Skeletal muscle tissue (tissue), 4 donors: ENCODE results near the gene UBAC2. TPM values are rescaled to one million over a fixed set of nuclear protein-coding genes. Genes with fewer than 3 reads are reported as not detected.
A peak's percentile ranks its signal among the peaks of the same experiment; 100 is the strongest.

Source experiments
- H3K27ac ChIP-seq: one replicate; pipeline ENCODE4 v1.7.0; 2013; ENCODE audit warnings: mild to moderate bottlenecking, low read depth, low read length, inconsistent platforms
- H3K27me3 ChIP-seq, 3 donors: one replicate each; pipeline ENCODE4 v1.7.0; 2013; ENCODE audit warnings: low read length in 3 of 3; ENCODE audit not compliant: control insufficient read depth in 3 of 3, insufficient read depth in 3 of 3
- H3K36me3 ChIP-seq, 3 donors: one replicate each; pipeline ENCODE4 v1.7.0; 2013; ENCODE audit warnings: low read length in 3 of 3; ENCODE audit not compliant: control insufficient read depth in 3 of 3, insufficient read depth in 3 of 3
- H3K4me1 ChIP-seq, 3 donors: one replicate each; pipeline ENCODE4 v1.7.0; 2013; ENCODE audit warnings: low read length in 3 of 3, mild to moderate bottlenecking in 3 of 3; ENCODE audit not compliant: control insufficient read depth in 3 of 3, insufficient read depth in 3 of 3
- H3K4me3 ChIP-seq, 3 donors: one replicate each; pipeline ENCODE4 v1.7.0; 2013; ENCODE audit warnings: low read length in 3 of 3
- H3K9ac ChIP-seq, 3 donors: one replicate each; pipeline ENCODE4 v1.7.0; 2013; ENCODE audit warnings: low read length in 3 of 3, mild to moderate bottlenecking in 3 of 3, moderate library complexity in 2 of 3, low read depth in 1 of 3
- H3K9me3 ChIP-seq, 3 donors: one replicate each; pipeline ENCODE4 v1.7.0; 2013; ENCODE audit warnings: low read length in 3 of 3; ENCODE audit not compliant: control insufficient read depth in 3 of 3
- total RNA-seq: library from RNA; depleted of rRNA; stranded (reverse); fragments of >200 nt; gene quantifications from one replicate; pipeline ENCODE4 v1.2.3, GENCODE V29; 2014
- donor health status: Osteomylitis.

UBAC2 gene
- total RNA-seq, 1 donor from 2014 or later: 100 TPM

DNA sequence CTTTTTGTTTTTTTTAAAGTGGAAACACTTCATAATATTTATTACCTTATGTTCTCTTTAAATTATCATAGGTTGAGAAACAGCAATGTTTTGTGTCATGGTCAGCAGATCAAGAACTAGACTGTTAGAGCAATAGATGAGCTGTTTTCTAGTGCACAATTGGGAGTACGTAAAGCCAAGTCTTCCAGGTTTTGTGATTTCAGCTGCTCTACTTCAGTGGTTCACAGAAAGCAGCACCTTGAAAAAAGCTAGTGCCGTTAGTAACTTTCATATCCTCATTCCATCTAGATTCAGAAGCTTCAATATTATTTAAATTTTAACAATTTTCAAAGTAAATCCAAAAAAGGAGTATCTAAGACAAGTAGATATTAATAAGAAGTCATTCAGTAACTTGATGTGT, 55.6 kb downstream of the UBAC2 start:
- Histone ChIP-seq H3K27me3 (no peaks in the 10 kb centered on the region), H3K27ac (no peak overlapping the region), H3K4me1 (peaks cover 9 to 27% (median 23%) of the 10 kb centered on the region in 3 donors), H3K36me3 (peaks cover 2 to 5% (median 4%) of the 10 kb centered on the region in 3 donors), H3K9me3 (no peaks in the 10 kb centered on the region), H3K9ac (no peak overlapping the region), H3K4me3 (no peak overlapping the region)

DNA sequence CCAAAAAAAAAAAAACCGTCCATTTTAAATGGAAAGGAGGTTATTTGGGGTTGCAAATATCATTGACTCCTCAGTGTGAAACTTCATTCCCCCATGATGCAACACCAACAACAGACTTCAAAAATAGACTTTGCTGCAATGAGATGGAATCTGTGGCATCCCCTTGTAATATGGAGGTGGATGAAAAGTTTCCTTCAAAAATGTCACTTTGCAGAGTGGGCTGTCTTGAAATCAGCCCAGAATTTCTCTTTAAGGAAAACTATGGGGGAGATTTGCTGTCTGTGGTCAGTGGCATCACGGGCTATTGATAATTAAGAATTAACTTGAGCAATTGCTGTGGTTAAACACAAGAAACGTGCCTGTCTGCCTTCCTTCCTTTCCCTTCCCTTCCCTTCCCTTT, 56.1 kb downstream of the UBAC2 start:
- Histone ChIP-seq H3K9ac (no peak overlapping the region), H3K27ac (peak overlapping the region; percentile 58), H3K27me3 (no peaks in the 10 kb centered on the region), H3K36me3 (peaks cover 2 to 5% (median 4%) of the 10 kb centered on the region in 3 donors), H3K9me3 (no peaks in the 10 kb centered on the region), H3K4me1 (peaks cover 11 to 27% (median 23%) of the 10 kb centered on the region in 3 donors), H3K4me3 (peak overlapping the region in 1 of 3 donors; percentile 28)

- no peak overlapping the region for H3K27ac ChIP-seq
- peaks cover 2 to 5% (median 4%) of the 10 kb centered on the region in 3 donors for H3K36me3 ChIP-seq
- H3K4me3 ChIP-seq: no peak overlapping the region
- no peaks in the 10 kb centered on the region for H3K9me3 ChIP-seq
- H3K27me3 ChIP-seq: no peaks in the 10 kb centered on the region
- H3K4me1 ChIP-seq: peaks cover 12 to 25% (median 23%) of the 10 kb centered on the region in 3 donors
- no peak overlapping the region for H3K9ac ChIP-seq
Observed at GRCh38 chr13:99257291-99257690, 56.6 kb downstream of the UBAC2 start.

DNA sequence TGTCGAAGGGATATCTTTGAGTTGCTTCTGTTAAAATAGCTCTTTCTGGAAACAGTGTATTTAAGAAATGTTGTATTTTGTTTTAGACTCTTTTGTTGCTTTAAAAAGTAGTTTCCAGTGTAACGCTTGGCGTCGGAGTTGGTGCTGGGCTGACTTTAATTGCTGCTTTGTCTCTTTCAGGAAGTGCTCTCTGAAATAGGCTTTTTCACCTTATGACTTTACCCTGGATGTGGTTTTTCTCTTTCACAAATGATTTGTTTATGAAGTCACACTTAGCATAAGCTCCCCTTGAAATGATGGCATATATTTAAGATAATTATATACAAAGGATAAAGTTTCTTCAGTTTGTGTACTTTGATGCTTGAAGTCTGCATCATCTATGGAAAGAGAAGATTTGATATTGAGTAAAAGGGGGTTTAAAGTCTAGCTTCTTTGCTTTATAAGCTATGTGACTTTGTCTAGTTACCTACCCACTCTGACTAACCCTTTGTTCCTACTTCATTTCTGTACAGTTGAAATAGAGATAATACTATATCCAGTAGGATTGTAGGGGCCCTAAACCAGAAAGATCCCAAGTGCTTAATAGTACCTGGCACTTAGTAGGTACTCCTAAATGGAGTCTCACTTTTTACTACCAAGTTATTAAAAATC, 57.7 kb downstream of the UBAC2 start, which contains the start of gene GPR18:
TSS of gene GPR18 (minus strand) at position 170 of the 651 bp plus-strand sequence. CDS start 2,507 bp downstream, outside the sequence.
- H3K4me1 ChIP-seq: peaks cover 13 to 30% (median 30%) of the 10 kb centered on the region in 3 donors
- H3K27me3 ChIP-seq: no peaks in the 10 kb centered on the region
- H3K36me3 ChIP-seq: peaks cover 2 to 5% (median 4%) of the 10 kb centered on the region in 3 donors
- no peak within 1 kb of the TSS for H3K9ac ChIP-seq
- no peaks in the 10 kb centered on the region for H3K9me3 ChIP-seq
- H3K27ac ChIP-seq: no peak within 1 kb of the TSS
- no peak within 1 kb of the TSS for H3K4me3 ChIP-seq

- Histone ChIP-seq H3K9me3 (no peaks in the 10 kb centered on the region), H3K4me1 (peaks cover 19 to 36% (median 35%) of the 10 kb centered on the region in 3 donors), H3K27me3 (no peaks in the 10 kb centered on the region), H3K4me3 (no peak overlapping the region), H3K27ac (no peak overlapping the region), H3K9ac (no peak overlapping the region), H3K36me3 (peaks cover 2 to 5% (median 4%) of the 10 kb centered on the region in 3 donors)
Observed at GRCh38 chr13:99258946-99259345, 58.3 kb downstream of the UBAC2 start.

GRCh38 chr13:99260216-99260615, 59.6 kb downstream of the UBAC2 start:
- no peaks in the 10 kb centered on the region for H3K9me3 ChIP-seq
- peaks cover 26 to 41% (median 39%) of the 10 kb centered on the region in 3 donors for H3K4me1 ChIP-seq
- no peak overlapping the region for H3K9ac ChIP-seq
- H3K27me3 ChIP-seq: no peaks in the 10 kb centered on the region
- peaks cover 1 to 2% (median 2%) of the 10 kb centered on the region in 3 donors for H3K36me3 ChIP-seq
- no peak overlapping the region for H3K27ac ChIP-seq
- H3K4me3 ChIP-seq: no peak overlapping the region

- Histone ChIP-seq H3K4me1 (peaks cover 26 to 37% (median 31%) of the 10 kb centered on the region in 3 donors), H3K4me3 (no peak overlapping the region), H3K27ac (no peak overlapping the region)
Observed at GRCh38 chr13:99261059-99261458, 60.4 kb downstream of the UBAC2 start.

DNA sequence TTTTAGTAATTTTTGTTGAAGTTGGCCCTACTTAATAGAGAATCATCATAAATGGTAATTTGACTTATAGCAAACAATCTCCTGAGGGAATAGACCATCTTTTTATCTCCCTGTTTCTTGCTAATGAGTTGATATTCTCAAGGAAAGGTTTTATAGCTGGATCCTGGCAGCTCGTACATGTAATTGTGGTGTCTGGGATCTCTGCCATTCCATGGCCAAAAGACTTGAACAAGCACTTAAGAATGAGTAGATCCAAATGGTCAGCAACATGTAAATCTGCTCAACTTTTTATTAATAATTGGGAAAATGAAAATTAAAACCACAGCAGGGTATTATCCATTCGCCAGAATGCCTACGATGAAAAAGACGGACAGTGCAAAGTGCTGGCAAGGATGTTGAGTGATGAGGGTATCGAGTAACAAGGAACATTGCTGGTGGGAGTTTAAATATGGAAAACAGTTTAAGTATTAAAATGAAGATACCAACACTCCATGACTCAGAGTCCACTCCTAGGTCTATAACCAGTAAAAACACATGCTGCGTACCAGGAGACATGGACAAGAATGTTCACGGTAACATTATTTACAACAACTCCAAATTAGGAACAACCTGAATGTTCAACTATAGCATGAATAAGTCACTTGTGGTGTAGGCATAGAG, 62.6 kb downstream of the UBAC2 start:
- H3K27ac ChIP-seq: peak overlapping the region; percentile 15
- no peaks in the 10 kb centered on the region for H3K27me3 ChIP-seq
- H3K9me3 ChIP-seq: no peaks in the 10 kb centered on the region
- peaks cover 0 to 2% (median 2%) of the 10 kb centered on the region in 3 donors for H3K36me3 ChIP-seq
- no peak overlapping the region for H3K4me3 ChIP-seq
- no peak overlapping the region for H3K9ac ChIP-seq
- peaks cover 19 to 34% (median 27%) of the 10 kb centered on the region in 3 donors for H3K4me1 ChIP-seq

More at GRCh38 chr13:99261059-99261458, 60.4 kb downstream of the UBAC2 start:
- peaks cover 0 to 2% (median 2%) of the 10 kb centered on the region in 3 donors for H3K36me3 ChIP-seq
- no peaks in the 10 kb centered on the region for H3K27me3 ChIP-seq
- H3K9ac ChIP-seq: no peak overlapping the region
- H3K9me3 ChIP-seq: no peaks in the 10 kb centered on the region

DNA sequence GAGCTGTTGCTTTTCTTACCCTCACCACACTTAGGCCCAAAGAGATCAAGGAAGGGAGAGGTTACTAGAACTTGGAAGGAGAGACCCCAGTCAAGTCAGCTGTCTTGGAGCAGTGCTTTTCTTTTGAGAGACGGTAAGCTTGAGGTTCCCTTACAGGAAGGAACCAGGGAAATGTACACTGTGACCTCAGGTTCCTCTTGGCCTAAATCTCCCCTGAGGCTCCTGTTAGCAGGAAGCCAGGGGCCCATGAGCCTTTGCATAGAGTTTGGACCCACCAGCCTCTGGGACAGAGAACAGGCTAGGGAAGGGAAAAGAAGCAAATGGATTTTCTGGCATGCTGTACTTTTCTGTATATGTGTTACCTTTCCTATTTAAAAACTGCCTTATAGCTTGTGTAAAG, 63.4 kb downstream of the UBAC2 start:
- Histone ChIP-seq H3K36me3 (peaks cover 0 to 2% (median 2%) of the 10 kb centered on the region in 3 donors), H3K27me3 (no peaks in the 10 kb centered on the region), H3K27ac (peak overlapping the region; percentile 15), H3K9me3 (no peaks in the 10 kb centered on the region), H3K4me3 (no peak overlapping the region), H3K9ac (peak overlapping the region in 1 of 3 donors; percentile 1), H3K4me1 (peaks cover 17 to 39% (median 30%) of the 10 kb centered on the region in 3 donors)
